Colonic mucosa (tissue), 4 donors: ENCODE measurements around the gene AP3S1. TPM values are rescaled to one million over a fixed set of nuclear protein-coding genes. Genes with fewer than 3 reads are reported as not detected.

Source experiments
- DNase-seq: peaks from one replicate; pipeline ENCODE4 v3.0.0-alpha.2; 2020
- H3K27ac ChIP-seq: fragments of 200-600 bp; one replicate; pipeline ENCODE4 v1.8.0; 2021
- H3K27me3 ChIP-seq: fragments of 200-600 bp; one replicate; pipeline ENCODE4 v1.8.0; 2021
- H3K36me3 ChIP-seq: fragments of 200-600 bp; one replicate; pipeline ENCODE4 v1.8.0; 2021
- H3K4me1 ChIP-seq: fragments of 200-600 bp; one replicate; pipeline ENCODE4 v1.8.0; 2021; ENCODE audit warnings: mild to moderate bottlenecking
- H3K4me3 ChIP-seq: fragments of 200-600 bp; one replicate; pipeline ENCODE4 v1.8.0; 2021
- H3K9ac ChIP-seq, 2 donors: one replicate each; pipeline ENCODE4 v1.7.0; 2013; ENCODE audit warnings: control low read depth in 2 of 2, low read depth in 2 of 2, low read length in 2 of 2
- H3K9me3 ChIP-seq: fragments of 200-600 bp; one replicate; pipeline ENCODE4 v1.8.0; 2021
- CTCF ChIP-seq: fragments of 200-600 bp; IDR thresholded peaks from one replicate; pipeline ENCODE4 v1.8.0; 2022; ENCODE audit warnings: antibody characterized with exemption, mild to moderate bottlenecking
- intact Hi-C: fragments of 100-400 bp; cut with DNase I; formaldehyde crosslinking; loops from one replicate; pipeline ENCODE4 v1.14.1; 2022
- total RNA-seq, 2 donors: library from RNA; stranded (reverse); fragmentation: NEBNext Ultra II Directional in 1 of 2; extraction: Animal tissue kit (Norgen Biotek cat#: 25700) in 1 of 2; gene quantifications; one replicate each; pipeline ENCODE4 v1.2.1, GENCODE V29; 2021
- donor health status: healthy.
- donor health status: DM: no; HTN: no; CAD: no.
- donor health status: DM: no; HTN: no; CAD: no.

AP3S1 gene
- total RNA-seq, 2 donors from 2014 or later: 56.7 to 105 TPM

GRCh38 chr5:115840873-115841272, 862 bp upstream of the AP3S1 start:
- Histone ChIP-seq H3K27me3 (no peaks in the 10 kb centered on the region), H3K9me3 (no peaks in the 10 kb centered on the region), H3K36me3 (no peaks in the 10 kb centered on the region), H3K4me1 (peaks cover 21% of the 10 kb centered on the region), H3K27ac (peak overlapping the region; percentile 86), H3K4me3 (peak overlapping the region; percentile 92), H3K9ac (peak overlapping the region; percentile 71 to 74)
- DNase-seq: no peak
- no peak for TF ChIP-seq CTCF
- intact Hi-C loops: loop anchor here (5.0 kb wide), 1 partner anchor 219 kb away; no protein-coding TSS in a partner anchor

DNA sequence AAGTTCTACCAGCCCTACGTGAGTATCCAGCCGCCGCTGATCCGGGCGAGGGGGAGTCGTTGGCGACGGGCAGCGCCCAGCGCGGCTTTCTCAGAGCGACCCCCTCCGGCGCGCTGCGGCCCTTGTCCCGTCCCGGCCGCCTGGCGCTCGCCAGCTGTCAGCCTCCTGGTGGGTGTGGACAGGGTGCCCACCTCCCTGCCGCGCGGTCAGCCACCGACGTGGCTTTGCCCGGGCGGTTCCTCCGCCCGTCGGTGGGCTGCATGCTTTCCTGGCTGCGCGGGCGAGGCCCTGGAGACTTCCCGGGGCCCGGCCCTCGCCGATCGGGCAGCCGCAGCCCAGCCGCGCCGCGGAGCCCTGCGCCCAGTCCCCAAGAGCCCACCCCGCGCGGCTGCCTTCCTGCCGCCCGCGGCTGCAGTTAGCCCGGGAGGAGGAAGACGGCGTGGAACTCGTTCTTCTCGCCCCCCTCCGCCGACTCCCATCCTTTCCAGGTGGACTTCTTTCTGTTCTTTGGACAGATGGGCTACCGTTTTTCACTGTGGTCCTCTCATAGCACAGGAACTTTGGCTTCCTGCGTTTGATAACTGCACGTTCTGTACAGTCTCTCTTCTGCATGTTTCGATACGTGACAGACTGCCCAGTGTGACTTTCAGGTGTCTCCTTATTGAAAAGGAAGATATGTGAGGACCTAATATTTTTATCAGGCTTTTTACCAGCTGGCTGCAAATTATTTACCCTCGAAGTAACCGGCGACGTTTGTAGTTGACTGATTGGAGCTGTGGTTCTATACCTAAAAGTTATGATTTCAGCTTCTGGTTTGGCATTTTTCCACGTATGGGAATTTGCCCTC, 577 bp downstream of the AP3S1 start:
- H3K27ac ChIP-seq: peak overlapping the region; percentile 86
- peaks cover 21% of the 10 kb centered on the region for H3K4me1 ChIP-seq
- H3K9ac ChIP-seq: peak overlapping the region; percentile 79 to 91
- H3K36me3 ChIP-seq: no peaks in the 10 kb centered on the region
- intact Hi-C loops: loop anchor here (5.0 kb wide), 1 partner anchor 220 kb away; no protein-coding TSS in a partner anchor
- H3K9me3 ChIP-seq: no peaks in the 10 kb centered on the region
- no peak for TF ChIP-seq CTCF
- DNase-seq: peak; percentile 32
- peak overlapping the region; percentile 92 for H3K4me3 ChIP-seq
- no peaks in the 10 kb centered on the region for H3K27me3 ChIP-seq

GRCh38 chr5:115842952-115843351, 1.2 kb downstream of the AP3S1 start:
- Histone ChIP-seq H3K4me1 (peaks cover 21% of the 10 kb centered on the region), H3K4me3 (peak overlapping the region; percentile 92), H3K9me3 (no peaks in the 10 kb centered on the region), H3K9ac (peak overlapping the region in 1 of 2 donors; percentile 79), H3K27ac (peak overlapping the region; percentile 86), H3K36me3 (no peaks in the 10 kb centered on the region), H3K27me3 (no peaks in the 10 kb centered on the region)
- DNase-seq: no peak
- intact Hi-C loops: loop anchor here (5.0 kb wide), 1 partner anchor 221 kb away; no protein-coding TSS in a partner anchor
- no peak for TF ChIP-seq CTCF

DNA sequence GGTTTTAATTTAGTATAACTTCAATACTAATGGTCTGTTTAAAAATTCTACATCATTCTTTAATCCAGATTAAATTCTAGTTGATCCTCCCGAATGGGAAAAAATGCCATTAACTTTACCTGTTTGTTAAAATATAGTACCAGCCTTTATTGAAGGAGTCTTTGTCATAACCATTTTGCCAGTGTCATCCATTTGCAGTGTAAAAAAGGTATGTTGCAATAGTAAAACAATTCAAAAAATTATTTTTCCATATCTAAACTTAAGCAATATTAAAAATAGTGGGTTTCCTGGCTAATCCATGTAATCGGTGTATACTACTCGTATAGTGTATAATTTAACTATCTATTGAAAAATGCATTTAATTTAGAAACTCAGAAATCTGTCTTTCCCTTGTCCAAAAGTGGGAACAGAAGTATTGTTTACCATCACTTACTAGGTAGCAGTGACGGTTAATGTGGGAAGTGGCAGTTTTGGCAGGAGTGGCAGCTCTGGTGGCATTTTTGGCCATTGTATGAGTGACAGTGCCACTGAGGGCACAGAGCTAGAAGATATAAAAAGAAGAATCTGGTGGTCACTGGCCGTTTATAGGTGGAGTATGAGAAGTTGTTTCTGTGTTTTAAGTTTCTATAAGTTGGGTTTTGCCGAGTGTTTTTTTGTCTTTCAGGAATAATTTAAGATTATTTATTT, 1.9 kb downstream of the AP3S1 start:
- intact Hi-C loops: loop anchor here (5.0 kb wide), 1 partner anchor 221 kb away; no protein-coding TSS in a partner anchor
- TF ChIP-seq CTCF: no peak
- DNase-seq: no peak
- Histone ChIP-seq H3K4me3 (no peak overlapping the region), H3K27me3 (no peaks in the 10 kb centered on the region), H3K9me3 (no peaks in the 10 kb centered on the region), H3K36me3 (no peaks in the 10 kb centered on the region), H3K4me1 (peaks cover 18% of the 10 kb centered on the region), H3K27ac (no peak overlapping the region), H3K9ac (no peak overlapping the region)

GRCh38 chr5:115844321-115844817, 2.6 kb downstream of the AP3S1 start:
- peaks cover 12% of the 10 kb centered on the region for H3K4me1 ChIP-seq
- H3K9ac ChIP-seq: no peak overlapping the region

More at GRCh38 chr5:115844321-115844817, 2.6 kb downstream of the AP3S1 start:
- DNase-seq: no peak
- no peak overlapping the region for H3K27ac ChIP-seq
- no peaks in the 10 kb centered on the region for H3K36me3 ChIP-seq
- intact Hi-C loops: loop anchor here (5.0 kb wide), 1 partner anchor 222 kb away; no protein-coding TSS in a partner anchor
- no peak for TF ChIP-seq CTCF
- H3K4me3 ChIP-seq: no peak overlapping the region
- H3K9me3 ChIP-seq: no peaks in the 10 kb centered on the region
- no peaks in the 10 kb centered on the region for H3K27me3 ChIP-seq
